ENCODE measurements around the gene BCCIP. TPM values are rescaled to one million over a fixed set of nuclear protein-coding genes. Genes with fewer than 3 reads are reported as not detected.

Gene BCCIP
- total RNA-seq, 1 experiment from 2014 or later = 159 TPM

GRCh38 chr10:125815764-125816163, 7.6 kb upstream of the BCCIP start:
- no peaks in the 10 kb centered on the region for H3K9me3 ChIP-seq (ENCODE audit: control insufficient read depth in 1 of 2, insufficient read depth in 1 of 2, low read depth in 1 of 2, low read length in 2 of 2)
- ATAC-seq = no peak
- intact Hi-C loops (cut with micrococcal nuclease) = no loop called here
- peaks cover 0 to 5% of the 10 kb centered on the region in 2 experiments; a peak in 2 of 4 replicates for H3K36me3 ChIP-seq (ENCODE audit: control insufficient read depth in 1 of 2, insufficient read depth in 2 of 2, low read length in 2 of 2)
- 0 out of 2 replicates have a peak, but pooled peaks cover under 1% of the 10 kb centered on the region for H3K79me2 ChIP-seq (ENCODE audit: insufficient read depth, low read length)
- ChIA-PET CTCF (no interaction called here), POLR2A (no interaction called here), RAD21 (ENCODE audit: low non-redundant PET in 1 of 2, low total read pairs in 2 of 2, uncharacterized antibody in 2 of 2, unreplicated experiment in 2 of 2) (no interaction called here)
- no peak overlapping the region for H3K27ac ChIP-seq (ENCODE audit: low read depth, low read length)
- no peak for DNase-seq (ENCODE audit: low read depth, low spot score)
- no peak overlapping the region for H3K4me2 ChIP-seq (ENCODE audit: low read length)
- no peaks in the 10 kb centered on the region for H3K9me2 ChIP-seq (ENCODE audit: insufficient read depth)
- no peaks in the 10 kb centered on the region for H4K20me1 ChIP-seq (ENCODE audit: insufficient read depth)
- TF ChIP-seq EGR1 (IDR thresholded peaks at IDR 0.05; ENCODE audit: low read depth) = no peak
- no peak for TF ChIP-seq ZNF274 (IDR thresholded peaks at IDR 0.05; ENCODE audit: low read depth, low read length)
- H3K27me3 ChIP-seq (ENCODE audit: insufficient read depth, low read length) = no peaks in the 10 kb centered on the region
- H2AFZ ChIP-seq (ENCODE audit: low read depth, low read length, poor library complexity, severe bottlenecking) = no peak overlapping the region
- H3K4me1 ChIP-seq (ENCODE audit: control insufficient read depth in 1 of 2, insufficient read depth in 2 of 2, low read length in 2 of 2) = no peaks in the 10 kb centered on the region
- H3K9ac ChIP-seq (ENCODE audit: low read length) = no peak overlapping the region
- no peak overlapping the region for H3K4me3 ChIP-seq (replicated peaks in 1 of 2; ENCODE audit: low read depth in 1 of 2, low read length in 2 of 2)
- BruUV-seq (replicated peaks) = no TSS peak

GRCh38 chr10:125816548-125816947, 6.8 kb upstream of the BCCIP start:
- no peak overlapping the region for H3K27ac ChIP-seq (ENCODE audit: low read depth, low read length)
- peaks cover 6% of the 10 kb centered on the region; the same call in 1 of the 2 replicates for H3K79me2 ChIP-seq (ENCODE audit: insufficient read depth, low read length)
- no peaks in the 10 kb centered on the region for H4K20me1 ChIP-seq (ENCODE audit: insufficient read depth)
- no peak overlapping the region for H3K4me3 ChIP-seq (replicated peaks in 1 of 2; ENCODE audit: low read depth in 1 of 2, low read length in 2 of 2)
- H3K36me3 ChIP-seq (ENCODE audit: control insufficient read depth in 1 of 2, insufficient read depth in 2 of 2, low read length in 2 of 2) = no peaks in the 10 kb centered on the region; a peak in 2 of 4 replicates
- ChIA-PET RAD21 (ENCODE audit: low non-redundant PET in 1 of 2, low total read pairs in 2 of 2, uncharacterized antibody in 2 of 2, unreplicated experiment in 2 of 2) (no interaction called here), POLR2A (no interaction called here), CTCF (no interaction called here)
- TF ChIP-seq CEBPB (IDR thresholded peaks at IDR 0.05; ENCODE audit: low read depth) (no peak), EZH2 (IDR thresholded peaks at IDR 0.05) (no peak)
- peaks cover 0 to under 1% of the 10 kb centered on the region in 2 experiments; a peak in 2 of 4 replicates for H3K4me1 ChIP-seq (ENCODE audit: control insufficient read depth in 1 of 2, insufficient read depth in 2 of 2, low read length in 2 of 2)
- H3K9me2 ChIP-seq (ENCODE audit: insufficient read depth) = no peaks in the 10 kb centered on the region
- ATAC-seq (no peak), DNase-seq (ENCODE audit: low read depth, low spot score) (no peak)
- no peaks in the 10 kb centered on the region for H3K27me3 ChIP-seq (ENCODE audit: insufficient read depth, low read length)
- intact Hi-C loops (cut with micrococcal nuclease) = no loop called here
- H3K4me2 ChIP-seq (ENCODE audit: low read length) = no peak overlapping the region
- no peak overlapping the region for H2AFZ ChIP-seq (ENCODE audit: low read depth, low read length, poor library complexity, severe bottlenecking)
- H3K9ac ChIP-seq (ENCODE audit: low read length) = no peak overlapping the region
- no peaks in the 10 kb centered on the region for H3K9me3 ChIP-seq (ENCODE audit: control insufficient read depth in 1 of 2, insufficient read depth in 1 of 2, low read depth in 1 of 2, low read length in 2 of 2)
- BruUV-seq (replicated peaks) = no TSS peak

Measured in HCT116 (cell line).